RWPE2 (cell line): Measurements from ENCODE around the gene GPR62.

Source experiments
- ATAC-seq: fragments of 200-7000 bp; cut with Tn5 transposase; 3 replicates; pipeline ENCODE4 v1.9.1; 2021; ENCODE audit warnings: low read depth
- DNase-seq: peaks from one replicate; pipeline ENCODE4 v3.0.0-alpha.2; 2020; ENCODE audit warnings: low spot score
- H3K27ac ChIP-seq: fragments of 450-650 bp; 2 replicates; pipeline ENCODE4 v1.5.1; 2017; ENCODE audit warnings: mild to moderate bottlenecking; ENCODE audit not compliant: poor library complexity, severe bottlenecking
- H3K27me3 ChIP-seq: fragments of 250-450 bp; sonication (Bioruptor Pico); 2 replicates; pipeline ENCODE4 v1.5.1; 2021; ENCODE audit warnings: mild to moderate bottlenecking, moderate library complexity; ENCODE audit not compliant: insufficient read depth, poor library complexity, severe bottlenecking
- H3K36me3 ChIP-seq: fragments of 250-450 bp; sonication (Bioruptor Pico); 2 replicates; pipeline ENCODE4 v1.5.1; 2020; ENCODE audit warnings: low read depth, mild to moderate bottlenecking, moderate library complexity
- H3K4me1 ChIP-seq: fragments of 250-450 bp; sonication (Bioruptor Pico); 2 replicates; pipeline ENCODE4 v1.5.1; 2021; ENCODE audit warnings: mild to moderate bottlenecking, moderate library complexity; ENCODE audit not compliant: insufficient read depth, poor library complexity, severe bottlenecking
- H3K4me3 ChIP-seq: fragments of 250-450 bp; sonication (Bioruptor Pico); 2 replicates; pipeline ENCODE4 v1.5.1; 2021; ENCODE audit warnings: mild to moderate bottlenecking, moderate library complexity; ENCODE audit not compliant: severe bottlenecking
- H3K9me3 ChIP-seq: fragments of 250-450 bp; sonication (Bioruptor Pico); 2 replicates; pipeline ENCODE4 v1.5.1; 2021; ENCODE audit warnings: mild to moderate bottlenecking, moderate library complexity; ENCODE audit not compliant: severe bottlenecking
- CTCF ChIP-seq: fragments of 450-650 bp; IDR thresholded peaks from one replicate; pipeline ENCODE4 v1.5.1; 2017; ENCODE audit warnings: mild to moderate bottlenecking, moderate library complexity; ENCODE audit not compliant: poor library complexity, severe bottlenecking

The GPR62 gene

DNA sequence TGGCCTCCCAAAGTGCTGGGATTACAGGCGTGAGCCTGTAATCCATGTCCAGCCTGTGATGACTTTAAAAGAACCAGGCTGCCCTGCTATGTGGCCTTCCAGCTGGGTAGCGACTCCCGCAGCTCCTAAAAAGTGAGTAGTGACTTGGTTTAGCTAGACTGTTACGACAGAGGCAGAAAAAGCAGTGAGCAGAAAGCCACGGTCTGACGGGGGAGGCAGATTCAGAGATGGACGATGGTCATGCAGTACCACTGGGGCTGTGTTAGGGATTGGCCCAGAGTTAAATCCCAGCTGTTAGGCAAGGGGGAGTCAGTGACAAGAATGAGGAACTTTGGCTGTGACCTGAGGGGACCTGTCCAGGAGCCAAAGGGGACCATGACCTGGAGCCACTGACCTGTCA, 43.6 kb downstream of the GPR62 start:
- H3K36me3 ChIP-seq, result peaks cover 17% of the 10 kb centered on the region
- no peak for TF ChIP-seq CTCF
- no peaks in the 10 kb centered on the region for H3K27me3 ChIP-seq
- ATAC-seq (no peak), DNase-seq (no peak)
- H3K4me3 ChIP-seq, result no peak overlapping the region
- H3K9me3 ChIP-seq, result no peaks in the 10 kb centered on the region
- peaks cover 17% of the 10 kb centered on the region for H3K4me1 ChIP-seq
- no peak overlapping the region for H3K27ac ChIP-seq

GRCh38 chr3:51999846-52000245, 44.7 kb downstream of the GPR62 start:
- TF ChIP-seq CTCF, result no peak
- ATAC-seq (no peak), DNase-seq (no peak)
- H3K9me3 ChIP-seq, result no peaks in the 10 kb centered on the region
- no peak overlapping the region for H3K4me3 ChIP-seq
- peaks cover 10% of the 10 kb centered on the region for H3K4me1 ChIP-seq
- no peak overlapping the region for H3K27ac ChIP-seq
- peaks cover 6% of the 10 kb centered on the region for H3K36me3 ChIP-seq
- H3K27me3 ChIP-seq, result no peaks in the 10 kb centered on the region

DNA sequence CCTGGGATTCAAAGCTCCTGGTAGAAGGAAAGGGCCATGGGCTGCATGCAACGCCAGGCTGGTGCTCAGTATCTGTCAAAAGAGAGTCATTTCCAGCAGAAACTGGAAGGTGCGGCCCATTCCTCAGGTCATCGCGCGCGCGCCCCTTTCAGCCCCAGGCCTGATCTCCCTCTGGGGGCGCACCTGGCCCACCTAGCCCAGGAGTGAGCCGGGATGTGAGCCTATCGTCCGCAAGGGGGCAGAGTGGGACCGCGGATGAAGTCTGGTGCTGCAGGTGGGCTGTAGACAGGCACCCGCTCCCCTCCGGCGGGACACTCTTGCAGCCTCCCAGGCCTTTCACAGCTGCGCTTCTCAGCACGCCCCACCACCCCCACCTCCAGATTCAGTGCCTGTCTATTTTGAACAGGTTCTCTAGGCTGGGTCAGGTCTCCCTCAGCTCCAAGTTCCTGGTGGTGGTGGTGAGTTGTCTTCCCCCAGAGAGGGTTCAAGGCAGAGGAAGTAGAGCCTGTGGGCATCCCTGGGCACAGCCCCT, 46.3 kb downstream of the GPR62 start:
- DNase-seq, result no peak
- TF ChIP-seq CTCF, result peak; percentile 95
- Histone ChIP-seq H3K27me3 (no peaks in the 10 kb centered on the region), H3K4me3 (no peak overlapping the region), H3K36me3 (no peaks in the 10 kb centered on the region), H3K9me3 (no peaks in the 10 kb centered on the region), H3K27ac (no peak overlapping the region), H3K4me1 (peaks cover 10% of the 10 kb centered on the region)
- ATAC-seq, result peak; percentile 82

GRCh38 chr3:52002748-52003147, 47.6 kb downstream of the GPR62 start:
- peaks cover 7% of the 10 kb centered on the region for H3K4me1 ChIP-seq
- no peak for TF ChIP-seq CTCF
- DNase-seq, result no peak
- no peak overlapping the region for H3K4me3 ChIP-seq
- H3K36me3 ChIP-seq, result no peaks in the 10 kb centered on the region
- ATAC-seq, result no peak
- H3K27me3 ChIP-seq, result no peaks in the 10 kb centered on the region
- no peak overlapping the region for H3K27ac ChIP-seq
- no peaks in the 10 kb centered on the region for H3K9me3 ChIP-seq

- no peak for DNase-seq
- TF ChIP-seq CTCF, result peak; percentile 40
Measured at GRCh38 chr3:52004163-52004787, 49.1 kb downstream of the GPR62 start.

More at GRCh38 chr3:52004163-52004787, 49.1 kb downstream of the GPR62 start:
- H3K4me1 ChIP-seq, result no peaks in the 10 kb centered on the region
- H3K36me3 ChIP-seq, result no peaks in the 10 kb centered on the region
- no peak for ATAC-seq
- H3K9me3 ChIP-seq, result no peaks in the 10 kb centered on the region
- H3K4me3 ChIP-seq, result no peak overlapping the region
- no peaks in the 10 kb centered on the region for H3K27me3 ChIP-seq
- H3K27ac ChIP-seq, result no peak overlapping the region
